Mesenteric fat pad (tissue), 1 donor: Measurements from ENCODE around the gene ATP8A2. TPM values are rescaled to one million over a fixed set of nuclear protein-coding genes. Genes with fewer than 3 reads are reported as not detected.

Experiments
- DNase-seq: peaks from one replicate; pipeline ENCODE4 v3.0.0-alpha.2; 2020; ENCODE audit warnings: low spot score
- total RNA-seq: library from RNA; stranded (reverse); fragmentation: NEBNext Ultra II Directional; extraction: Animal tissue kit (Norgen Biotek cat#: 25700); gene quantifications from one replicate; pipeline ENCODE4 v1.2.1, GENCODE V29; 2021
- donor health status: DM: yes; HTN: yes; CAD: no.

Gene ATP8A2
- total RNA-seq, 1 donor from 2014 or later = 0.10 TPM

DNA sequence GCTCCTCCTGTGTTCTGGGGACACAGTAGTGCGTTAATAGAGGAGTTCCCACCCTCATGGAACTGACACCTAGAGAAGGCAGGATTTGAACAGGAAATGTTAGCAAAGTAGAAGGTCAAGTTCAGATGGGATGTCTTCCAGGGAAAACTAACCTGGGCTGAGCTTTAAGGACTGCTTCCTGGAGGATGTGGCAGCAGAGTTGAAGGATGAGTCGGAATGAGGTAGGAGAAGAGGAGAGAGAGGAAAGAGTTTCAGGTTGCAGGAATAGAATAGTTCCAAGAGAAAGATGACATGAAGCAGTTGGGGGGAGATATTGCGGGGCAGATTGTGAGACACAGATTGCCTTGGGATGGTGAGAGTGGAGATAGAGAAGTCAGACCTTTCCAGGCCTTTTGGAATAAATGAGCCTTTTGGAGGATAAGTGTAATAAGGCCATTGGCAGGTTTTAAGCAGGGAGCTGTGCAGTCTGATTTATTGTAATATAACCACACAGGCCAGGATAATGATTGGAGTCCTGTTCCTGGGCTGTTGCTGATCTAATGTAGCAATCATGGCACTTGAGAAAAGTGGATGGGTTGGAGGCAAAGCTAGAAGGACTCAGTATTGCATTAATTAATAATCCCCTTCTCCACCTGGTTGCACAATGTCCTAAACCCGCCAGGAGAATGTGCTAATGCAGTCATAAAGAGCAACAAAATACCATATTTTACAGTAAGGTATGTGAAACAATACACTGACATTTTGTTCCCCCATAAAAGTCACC lies 474.6 kb downstream of the ATP8A2 start:
- DNase-seq = no peak

DNA sequence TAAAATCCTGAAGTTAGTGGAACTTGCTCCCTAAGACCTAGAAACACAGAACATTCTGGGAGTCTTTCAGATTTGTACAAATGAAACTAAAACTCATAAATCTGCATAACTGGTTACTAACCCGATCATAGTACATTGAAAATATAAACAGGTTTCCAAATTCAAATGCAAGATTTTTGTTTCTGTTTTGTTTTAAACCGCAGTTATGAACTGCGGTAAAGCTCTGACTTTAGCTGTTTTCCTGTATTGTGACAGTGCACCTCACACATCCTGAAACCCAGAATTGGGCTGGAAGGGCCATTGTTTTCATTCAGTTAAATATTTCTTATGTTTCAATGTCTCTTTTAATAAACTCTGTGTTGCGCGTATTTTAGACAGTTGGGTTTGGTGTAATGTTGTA lies 475.4 kb downstream of the ATP8A2 start:
- DNase-seq = no peak

- no peak for DNase-seq
Observed at GRCh38 chr13:25847635-25848626, 476.2 kb downstream of the ATP8A2 start.

- DNase-seq = no peak
Observed at GRCh38 chr13:25848812-25849745, 477.3 kb downstream of the ATP8A2 start.

- DNase-seq = no peak
Observed at GRCh38 chr13:25857830-25858229, 486.1 kb downstream of the ATP8A2 start.

- no peak for DNase-seq
Observed at GRCh38 chr13:25859528-25859927, 487.8 kb downstream of the ATP8A2 start.

- DNase-seq = no peak
Observed at GRCh38 chr13:25860265-25860664, 488.5 kb downstream of the ATP8A2 start.

DNA sequence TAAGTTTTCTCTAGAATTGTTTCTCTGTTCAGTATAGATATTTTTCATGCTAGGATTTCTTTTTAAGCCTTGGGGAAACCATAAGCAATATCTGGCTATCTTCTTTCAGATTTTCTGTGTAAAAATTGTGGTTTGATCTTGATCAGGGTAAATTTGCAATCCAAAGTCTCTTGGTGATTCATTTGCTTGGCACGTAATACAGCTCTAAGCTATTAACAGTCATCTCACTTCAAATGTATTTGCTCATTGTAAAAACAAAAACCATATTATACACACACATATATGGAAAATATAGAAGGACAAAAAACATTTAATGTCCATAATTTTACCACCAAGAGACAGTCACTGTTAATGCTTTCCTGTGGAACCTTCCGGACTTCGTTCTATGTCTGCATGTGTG lies 489.1 kb downstream of the ATP8A2 start:
- DNase-seq = no peak

DNA sequence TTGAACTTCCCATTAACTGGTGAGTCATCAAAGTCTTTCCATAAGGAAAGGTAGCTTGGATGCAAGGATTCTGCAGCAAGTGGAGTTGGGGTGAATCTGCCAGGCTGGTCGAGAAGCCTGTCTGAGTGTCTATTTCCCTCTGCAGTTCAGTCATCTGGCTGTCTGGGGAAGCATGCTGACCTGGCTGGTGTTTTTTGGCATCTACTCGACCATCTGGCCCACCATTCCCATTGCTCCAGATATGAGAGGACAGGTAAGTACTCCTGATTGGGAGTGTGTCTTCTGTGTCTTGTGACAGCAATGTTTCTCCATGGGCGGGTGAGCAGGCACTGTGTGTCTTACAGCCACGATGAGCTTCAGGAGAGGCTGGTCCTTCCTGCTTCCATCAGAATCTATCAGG lies 490.4 kb downstream of the ATP8A2 start:
- DNase-seq = no peak

DNA sequence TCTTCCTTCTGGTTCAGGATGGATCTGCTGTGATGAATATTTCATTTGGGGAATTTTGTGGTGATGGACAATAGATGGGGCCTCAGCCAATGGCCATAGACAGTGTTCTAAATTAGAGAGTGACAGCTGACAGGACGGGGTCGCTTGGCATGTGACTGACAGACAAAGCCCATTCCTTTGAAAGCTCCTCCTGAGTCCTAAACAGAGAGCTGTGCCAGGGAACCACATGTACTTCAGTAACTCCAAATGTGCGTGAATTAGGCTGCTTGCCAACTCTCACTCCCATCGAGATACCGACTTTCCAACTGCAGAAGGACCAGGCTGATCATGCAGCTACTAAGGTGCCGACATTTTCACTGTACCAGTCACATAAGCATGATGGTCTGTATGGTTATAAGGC lies 492.3 kb downstream of the ATP8A2 start:
- DNase-seq = no peak

- no peak for DNase-seq
Observed at GRCh38 chr13:25864936-25865335, 493.2 kb downstream of the ATP8A2 start.

GRCh38 chr13:25865391-25865790 lies 493.6 kb downstream of the ATP8A2 start:
- DNase-seq = no peak

- DNase-seq = no peak
Observed at GRCh38 chr13:25867038-25867437, 495.3 kb downstream of the ATP8A2 start.

GRCh38 chr13:25868490-25868889 lies 496.7 kb downstream of the ATP8A2 start:
- no peak for DNase-seq

GRCh38 chr13:25869941-25870340 lies 498.2 kb downstream of the ATP8A2 start:
- no peak for DNase-seq

DNA sequence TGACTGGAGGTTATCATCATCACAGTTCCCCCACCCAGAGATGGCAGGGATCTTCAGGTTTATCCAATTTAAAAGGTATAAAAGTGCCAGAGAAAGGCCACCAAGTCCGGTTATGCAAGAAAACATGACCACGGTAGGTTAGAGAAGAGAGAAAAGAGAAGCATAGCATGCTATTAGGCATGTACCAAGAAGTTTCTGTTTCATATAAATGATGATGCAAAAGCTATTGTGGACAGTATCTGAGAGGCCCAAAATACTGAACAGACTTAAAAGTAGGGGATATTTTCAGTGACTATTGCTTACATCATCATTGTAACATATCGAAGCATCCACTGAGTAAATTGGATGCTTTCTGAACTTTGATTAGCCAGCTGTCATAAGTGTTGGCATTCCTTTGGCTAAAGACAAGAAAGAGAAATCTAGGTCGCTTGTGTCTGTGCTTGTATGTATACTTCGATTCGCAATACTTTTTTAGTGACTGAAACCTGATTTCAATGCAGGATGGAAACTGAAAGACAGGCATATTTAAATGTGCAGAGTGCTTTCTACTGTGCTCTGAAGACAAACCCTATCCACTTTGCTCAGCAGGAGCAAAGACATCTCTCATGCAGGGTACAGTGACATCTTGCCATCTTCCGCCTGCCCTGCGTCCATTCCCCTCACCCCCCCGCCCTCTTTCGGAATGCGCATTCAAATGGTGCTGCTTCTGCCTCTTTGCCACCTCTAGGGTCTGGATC lies 499.8 kb downstream of the ATP8A2 start:
- DNase-seq = no peak

GRCh38 chr13:25872481-25873241 lies 500.9 kb downstream of the ATP8A2 start:
- no peak for DNase-seq

- no peak for DNase-seq
Observed at GRCh38 chr13:25873242-25873612, 501.5 kb downstream of the ATP8A2 start.

DNA sequence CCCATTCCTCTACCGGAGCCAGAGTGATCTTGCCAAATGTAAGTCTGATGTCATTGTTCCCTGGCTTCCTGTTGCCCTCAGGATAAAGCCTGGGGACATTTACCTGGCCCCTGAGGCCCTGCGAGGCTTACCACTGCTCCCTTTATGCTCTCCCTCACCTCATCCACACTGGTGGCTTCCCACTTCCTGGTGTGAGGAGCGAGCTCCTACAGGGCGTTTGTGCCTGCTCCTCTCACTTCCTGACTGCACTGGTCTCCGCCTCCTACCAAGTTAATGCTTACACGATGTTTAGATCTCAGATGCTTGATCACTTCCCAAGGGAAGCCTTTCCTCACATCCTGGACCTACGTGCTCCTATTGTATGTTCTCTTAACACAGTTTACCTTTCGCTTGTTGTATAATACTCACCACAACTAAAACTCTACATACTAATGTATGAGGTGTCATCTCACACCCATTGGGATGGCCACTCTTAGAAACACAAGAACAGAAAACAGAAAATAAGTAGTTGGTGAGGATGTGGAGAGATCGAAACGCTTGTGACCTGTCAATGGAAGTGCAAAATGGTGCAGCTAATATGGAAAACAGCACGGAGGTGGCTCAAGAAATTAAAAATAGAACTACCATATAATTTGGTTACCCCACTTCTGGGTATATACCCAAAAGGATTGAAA lies 502.4 kb downstream of the ATP8A2 start:
- no peak for DNase-seq
